ENCODE data around the gene TBP.

The TBP gene

DNA sequence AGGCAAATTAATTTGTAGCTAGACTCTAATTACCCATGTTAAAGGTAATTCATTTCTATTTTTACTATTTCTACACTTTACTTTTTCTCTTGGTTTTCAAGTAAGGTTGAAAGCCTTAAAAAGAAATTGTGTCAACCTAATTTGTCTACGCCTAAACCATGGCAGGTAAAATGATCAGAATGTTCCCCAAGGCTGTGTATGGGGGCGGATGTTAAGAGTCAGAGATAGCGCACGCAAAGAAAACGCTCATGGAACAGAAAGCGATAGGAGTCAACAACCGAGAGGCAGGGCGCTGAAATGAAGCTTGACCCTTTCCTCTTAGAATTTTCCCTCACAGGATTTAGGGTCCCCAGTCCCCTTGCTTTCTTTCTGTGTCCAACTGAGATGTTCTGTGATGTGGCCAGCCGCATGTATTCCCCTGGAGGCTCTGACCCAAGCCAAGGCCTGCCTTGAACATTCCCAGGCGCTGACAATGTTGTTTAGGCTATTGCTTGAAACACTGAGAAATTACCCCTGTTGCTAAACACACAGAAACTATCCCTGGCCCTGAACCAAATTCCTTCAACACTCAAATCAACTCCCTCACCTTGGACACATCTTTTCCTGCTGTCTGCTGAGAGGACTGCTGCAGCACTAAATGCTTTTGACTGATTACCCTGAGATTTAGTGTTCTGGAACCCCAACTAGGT is 12.0 kb upstream of the TBP start:
- TF ChIP-seq POLR2A (IDR thresholded peaks at IDR 0.05; ENCODE audit: low read depth, low read length) (no peak), TAF1 (IDR thresholded peaks at IDR 0.05; ENCODE audit: borderline replicate concordance, low read depth, low read length) (no peak), POLR2AphosphoS5 (IDR thresholded peaks at IDR 0.05; ENCODE audit: low read depth, low read length) (no peak)
- no peak for FAIRE-seq
- DNase-seq (ENCODE audit: insufficient read length) = no peak

DNA sequence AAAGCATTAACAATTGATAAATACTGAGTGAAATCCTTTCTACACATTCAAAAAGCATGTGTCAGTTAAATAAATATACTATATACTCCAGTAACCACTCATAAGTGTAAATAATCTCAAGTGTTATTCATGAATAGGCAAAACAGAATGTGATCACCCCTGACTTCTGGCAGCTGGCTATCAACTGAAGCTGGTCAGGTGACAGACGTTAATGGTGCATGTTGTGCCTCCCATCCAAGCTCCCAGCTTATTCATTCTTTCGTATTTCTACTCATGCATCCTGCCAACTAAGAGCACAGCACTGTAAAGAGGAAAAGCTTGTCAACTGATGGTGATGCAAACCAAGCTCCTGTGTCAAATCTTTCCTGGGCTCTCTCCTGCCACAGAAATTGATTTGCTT is 8.8 kb upstream of the TBP start:
- DNase-seq (ENCODE audit: insufficient read length) (no peak), FAIRE-seq (no peak)
- no peak for TF ChIP-seq POLR2A (IDR thresholded peaks at IDR 0.05; ENCODE audit: low read depth, low read length)
- TF ChIP-seq TAF1 (IDR thresholded peaks at IDR 0.05; ENCODE audit: borderline replicate concordance, low read depth, low read length) = no peak
- TF ChIP-seq POLR2AphosphoS5 (IDR thresholded peaks at IDR 0.05; ENCODE audit: low read depth, low read length) = no peak

DNA sequence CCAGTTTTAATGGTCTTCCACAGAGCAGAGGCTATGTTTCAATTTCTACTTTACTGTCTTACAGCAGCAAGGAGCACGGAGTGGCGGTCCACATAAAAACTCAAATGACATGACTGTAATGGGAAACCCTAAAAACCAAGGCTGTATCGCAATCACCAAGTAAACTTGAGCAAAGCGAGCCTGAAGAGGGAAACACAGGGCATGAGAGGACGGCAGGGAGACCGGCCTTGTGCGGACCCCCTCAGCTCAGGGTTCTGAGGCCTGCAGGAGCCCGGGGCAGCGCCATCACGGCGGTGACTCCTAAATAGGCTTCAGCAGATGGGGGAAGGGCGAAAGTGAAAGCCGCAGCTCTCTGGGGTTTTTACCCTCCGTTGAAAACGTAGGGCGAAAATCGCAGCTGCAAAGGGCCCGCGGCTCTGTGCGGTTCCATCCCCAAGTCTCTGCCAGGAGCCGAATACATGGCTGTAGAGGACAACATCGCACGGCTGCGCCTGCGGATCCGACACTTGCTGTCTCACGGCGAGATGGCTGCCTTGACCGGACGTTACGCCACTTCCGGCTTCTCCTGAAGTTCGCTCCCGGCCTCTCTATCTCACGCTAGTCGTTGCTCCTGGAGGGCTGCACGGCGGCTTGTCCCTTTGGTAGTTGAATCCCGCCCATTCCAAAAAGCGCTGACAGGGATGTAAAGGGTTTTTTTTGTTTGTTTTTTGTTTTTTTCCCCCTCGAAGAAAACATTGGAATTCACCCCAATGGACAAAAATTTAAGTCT is 1.2 kb upstream of the TBP start, which contains the start of gene PSMB1:
TSS of gene PSMB1 (minus strand) at position 543 of the 769 bp plus-strand sequence. CDS start at position 478, 65 bp downstream.
- peak; percentile 89 for FAIRE-seq
- peak; percentile 33 for DNase-seq (ENCODE audit: insufficient read length)
- TF ChIP-seq TAF1 (IDR thresholded peaks at IDR 0.05; ENCODE audit: borderline replicate concordance, low read depth, low read length) = peak; percentile 80; the same call in 1 of the 2 replicates
- TF ChIP-seq POLR2AphosphoS5 (IDR thresholded peaks at IDR 0.05; ENCODE audit: low read depth, low read length) = peak; percentile 98
- peak; percentile 97 for TF ChIP-seq POLR2A (IDR thresholded peaks at IDR 0.05; ENCODE audit: low read depth, low read length)

DNA sequence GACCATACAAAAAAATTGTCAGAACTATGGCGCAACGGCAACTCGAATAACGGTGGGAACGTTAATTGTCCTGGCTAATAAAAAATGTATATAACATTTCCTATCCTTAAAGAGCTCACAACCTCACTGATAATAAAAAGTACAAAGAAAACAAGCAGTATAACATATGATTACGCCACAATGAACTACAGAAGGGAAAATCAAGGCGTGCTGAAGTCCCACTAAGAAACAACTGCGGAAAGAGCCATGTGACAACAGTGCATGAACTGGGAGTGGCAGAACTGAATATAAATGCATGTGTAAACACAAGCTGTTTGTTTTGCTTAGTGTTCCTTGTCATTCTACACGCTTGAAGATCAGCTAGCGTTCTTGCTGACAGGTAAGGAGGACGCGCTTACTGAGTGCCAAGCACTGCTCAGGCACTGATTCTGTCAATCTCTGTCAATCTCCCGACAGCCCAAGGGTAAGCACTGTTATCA is 596 bp upstream of the TBP start:
- FAIRE-seq = no peak
- TF ChIP-seq POLR2A (IDR thresholded peaks at IDR 0.05; ENCODE audit: low read depth, low read length) = no peak
- TF ChIP-seq POLR2AphosphoS5 (IDR thresholded peaks at IDR 0.05; ENCODE audit: low read depth, low read length) = no peak
- TF ChIP-seq TAF1 (IDR thresholded peaks at IDR 0.05; ENCODE audit: borderline replicate concordance, low read depth, low read length) = no peak
- no peak for DNase-seq (ENCODE audit: insufficient read length)

DNA sequence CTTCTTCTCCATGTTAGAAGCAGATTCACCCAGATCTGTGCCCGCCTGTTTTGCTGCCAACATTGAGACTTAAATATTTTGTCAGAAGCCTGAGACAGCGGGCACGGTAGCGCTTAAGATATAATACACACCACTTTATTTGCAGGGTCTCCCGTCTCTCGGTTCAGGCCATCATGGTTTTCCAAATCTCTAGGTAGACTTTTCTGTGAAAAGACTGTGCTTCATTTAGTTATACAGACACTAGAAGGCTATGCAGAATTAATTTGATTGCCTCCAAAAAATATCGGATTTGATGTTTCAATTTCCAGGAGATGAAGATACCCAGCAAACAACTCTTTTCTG is 598 bp downstream of the TBP start:
- peak; percentile 17 for FAIRE-seq
- no peak for DNase-seq (ENCODE audit: insufficient read length)
- TF ChIP-seq TAF1 (IDR thresholded peaks at IDR 0.05; ENCODE audit: borderline replicate concordance, low read depth, low read length) = no peak
- no peak for TF ChIP-seq POLR2A (IDR thresholded peaks at IDR 0.05; ENCODE audit: low read depth, low read length)
- no peak for TF ChIP-seq POLR2AphosphoS5 (IDR thresholded peaks at IDR 0.05; ENCODE audit: low read depth, low read length)

DNA sequence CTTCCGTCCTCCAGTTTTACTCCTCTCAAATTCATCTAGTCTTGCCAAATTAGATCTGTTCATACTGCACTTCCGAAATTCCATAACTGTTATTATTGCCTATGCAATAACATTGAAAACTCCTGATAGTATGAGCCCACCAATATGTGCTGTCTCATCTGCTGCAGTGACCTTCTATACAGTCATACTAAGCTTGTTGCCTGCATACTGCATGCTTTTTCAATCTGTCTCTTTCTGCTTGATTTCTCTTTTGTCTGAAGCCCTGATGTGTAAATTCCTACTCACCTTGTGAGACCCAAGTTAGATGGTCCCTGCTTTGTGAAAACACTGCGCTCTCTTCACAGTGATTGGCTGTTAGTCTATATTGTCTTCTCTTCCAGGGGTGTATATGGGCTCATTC is 1.1 kb downstream of the TBP start:
- no peak for DNase-seq (ENCODE audit: insufficient read length)
- TF ChIP-seq POLR2AphosphoS5 (IDR thresholded peaks at IDR 0.05; ENCODE audit: low read depth, low read length) (no peak), TAF1 (IDR thresholded peaks at IDR 0.05; ENCODE audit: borderline replicate concordance, low read depth, low read length) (no peak), POLR2A (IDR thresholded peaks at IDR 0.05; ENCODE audit: low read depth, low read length) (no peak)
- FAIRE-seq = no peak

DNA sequence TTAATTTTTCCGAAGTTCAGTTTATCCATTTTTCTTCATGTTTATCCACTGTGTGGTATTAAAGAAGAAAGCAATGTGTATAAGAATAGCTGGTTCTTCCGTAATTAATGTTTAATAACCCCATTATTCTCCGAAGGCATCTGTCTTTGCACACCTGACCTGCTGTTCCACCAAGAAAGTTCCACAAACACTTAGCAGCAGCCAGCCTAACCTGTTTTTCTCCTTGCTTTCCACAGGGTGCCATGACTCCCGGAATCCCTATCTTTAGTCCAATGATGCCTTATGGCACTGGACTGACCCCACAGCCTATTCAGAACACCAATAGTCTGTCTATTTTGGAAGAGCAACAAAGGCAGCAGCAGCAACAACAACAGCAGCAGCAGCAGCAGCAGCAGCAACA is 7.4 kb downstream of the TBP start:
- no peak for FAIRE-seq
- DNase-seq (ENCODE audit: insufficient read length) = no peak
- TF ChIP-seq POLR2AphosphoS5 (IDR thresholded peaks at IDR 0.05; ENCODE audit: low read depth, low read length) = no peak
- TF ChIP-seq TAF1 (IDR thresholded peaks at IDR 0.05; ENCODE audit: borderline replicate concordance, low read depth, low read length) = no peak
- TF ChIP-seq POLR2A (IDR thresholded peaks at IDR 0.05; ENCODE audit: low read depth, low read length) = no peak

DNA sequence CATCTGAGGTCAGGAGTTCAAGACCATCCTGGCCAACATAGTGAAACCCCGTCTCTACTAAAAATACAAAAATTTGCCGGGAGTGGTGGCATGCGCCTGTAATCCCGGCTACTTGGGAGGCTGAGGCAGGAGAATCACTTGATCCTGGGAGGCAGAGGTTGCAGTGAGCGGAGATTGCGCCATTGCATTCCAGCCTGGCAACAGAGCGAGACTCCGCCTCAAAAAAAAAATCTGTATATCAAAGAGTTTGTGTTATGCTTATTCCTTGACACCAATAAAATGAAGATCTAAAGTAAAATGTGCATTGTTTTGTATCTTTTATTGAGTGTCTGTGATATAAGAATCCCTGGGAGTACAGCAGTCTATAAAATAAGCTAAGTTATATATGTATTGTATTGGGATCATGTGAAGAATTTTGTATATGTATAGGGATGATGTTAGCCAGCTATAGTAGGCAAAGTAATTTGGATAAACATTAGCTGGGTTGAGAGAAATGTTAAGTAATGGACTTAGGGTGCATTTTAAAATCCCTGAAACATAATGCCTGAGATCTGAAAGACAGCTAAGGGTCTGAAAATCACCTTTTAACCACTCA is 10.9 kb downstream of the TBP start:
- no peak for TF ChIP-seq TAF1 (IDR thresholded peaks at IDR 0.05; ENCODE audit: borderline replicate concordance, low read depth, low read length)
- TF ChIP-seq POLR2A (IDR thresholded peaks at IDR 0.05; ENCODE audit: low read depth, low read length) = no peak
- TF ChIP-seq POLR2AphosphoS5 (IDR thresholded peaks at IDR 0.05; ENCODE audit: low read depth, low read length) = no peak
- DNase-seq (ENCODE audit: insufficient read length) = no peak
- FAIRE-seq = no peak

DNA sequence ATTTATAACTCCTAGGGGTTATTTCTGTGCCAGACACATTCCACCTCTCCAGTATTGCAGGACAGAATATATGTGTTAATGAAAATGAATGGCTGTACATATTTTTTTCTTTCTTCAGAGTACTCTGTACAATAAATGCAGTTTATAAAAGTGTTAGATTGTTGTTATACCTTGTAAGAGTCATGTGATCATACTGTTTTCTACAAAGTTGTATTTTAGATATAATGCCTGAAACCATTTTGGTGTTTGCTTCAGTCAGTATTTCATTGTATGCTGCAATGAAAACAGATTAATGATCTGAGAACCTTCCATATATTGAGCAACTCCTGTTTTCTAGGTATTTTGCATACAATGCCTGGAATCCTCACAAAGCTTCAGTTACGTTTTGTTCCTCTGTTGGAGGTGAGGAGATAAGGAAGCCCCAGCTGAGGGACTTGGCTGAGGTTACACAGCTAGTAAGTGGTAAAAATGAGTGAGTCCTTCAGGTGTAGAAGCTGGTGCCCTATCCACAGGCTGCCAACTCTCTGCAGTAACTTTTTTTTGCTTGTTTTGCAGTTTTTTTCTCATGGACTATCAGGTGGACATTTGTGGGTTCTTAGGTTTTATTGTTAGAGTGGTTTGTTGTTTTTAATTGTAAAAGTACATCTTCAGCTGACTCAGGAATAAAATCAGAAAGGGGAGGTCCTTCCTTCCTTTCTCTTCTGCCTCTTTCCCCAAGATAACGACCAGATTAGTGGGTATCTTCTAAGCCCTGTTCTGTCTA is 18.7 kb downstream of the TBP start:
- TF ChIP-seq POLR2A (IDR thresholded peaks at IDR 0.05; ENCODE audit: low read depth, low read length) = no peak
- no peak for TF ChIP-seq POLR2AphosphoS5 (IDR thresholded peaks at IDR 0.05; ENCODE audit: low read depth, low read length)
- TF ChIP-seq TAF1 (IDR thresholded peaks at IDR 0.05; ENCODE audit: borderline replicate concordance, low read depth, low read length) = no peak
- no peak for DNase-seq (ENCODE audit: insufficient read length)
- no peak for FAIRE-seq

DNA sequence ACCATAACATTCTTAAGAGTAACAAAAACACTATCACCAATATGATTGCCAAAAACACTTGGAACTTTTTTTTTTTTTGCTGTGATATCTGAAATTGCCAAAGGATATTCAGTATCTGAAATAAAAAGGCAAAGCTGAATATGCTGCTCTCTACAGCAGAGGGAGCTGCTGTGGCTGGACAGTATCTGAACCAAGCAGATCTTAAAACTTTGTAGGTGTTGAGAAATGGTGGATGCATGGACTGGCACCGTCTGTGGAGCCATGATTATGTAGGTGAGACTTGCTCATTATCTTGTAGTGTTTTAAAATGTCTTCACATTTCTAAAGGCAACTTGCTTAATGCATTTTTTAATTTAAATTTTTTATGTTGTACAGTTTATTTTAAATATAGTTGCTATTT is 21.1 kb downstream of the TBP start:
- no peak for DNase-seq (ENCODE audit: insufficient read length)
- TF ChIP-seq POLR2A (IDR thresholded peaks at IDR 0.05; ENCODE audit: low read depth, low read length) (no peak), POLR2AphosphoS5 (IDR thresholded peaks at IDR 0.05; ENCODE audit: low read depth, low read length) (no peak), TAF1 (IDR thresholded peaks at IDR 0.05; ENCODE audit: borderline replicate concordance, low read depth, low read length) (no peak)
- FAIRE-seq = no peak

DNA sequence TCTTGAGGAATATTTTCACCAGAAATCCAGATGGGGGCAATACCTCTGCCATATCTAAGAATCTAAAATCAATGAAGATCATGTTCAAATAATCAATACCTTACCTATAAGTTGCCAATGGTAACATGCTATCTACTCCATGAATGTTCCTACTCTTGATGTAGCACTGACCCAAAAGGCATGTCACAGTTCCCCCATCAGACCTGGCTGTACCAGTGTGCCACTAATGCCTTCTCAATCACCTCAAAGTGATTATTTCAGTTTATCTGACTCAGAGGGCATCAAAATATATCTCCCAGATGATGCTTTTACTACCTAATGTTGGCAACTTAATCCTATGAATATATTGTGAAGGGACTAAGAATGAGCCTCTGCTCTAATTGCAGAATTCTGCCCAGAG is 24.7 kb downstream of the TBP start:
- FAIRE-seq = no peak
- no peak for TF ChIP-seq POLR2AphosphoS5 (IDR thresholded peaks at IDR 0.05; ENCODE audit: low read depth, low read length)
- DNase-seq (ENCODE audit: insufficient read length) = no peak

Data from GM12892 (cell line).